ENCODE data around the gene ZNF443. TPM values are rescaled to one million over a fixed set of nuclear protein-coding genes. Genes with fewer than 3 reads are reported as not detected.

ZNF443 gene
- polyA plus RNA-seq, 1 of the 3 experiments (the other 2 are of a cell fraction) = 0.92 TPM

DNA sequence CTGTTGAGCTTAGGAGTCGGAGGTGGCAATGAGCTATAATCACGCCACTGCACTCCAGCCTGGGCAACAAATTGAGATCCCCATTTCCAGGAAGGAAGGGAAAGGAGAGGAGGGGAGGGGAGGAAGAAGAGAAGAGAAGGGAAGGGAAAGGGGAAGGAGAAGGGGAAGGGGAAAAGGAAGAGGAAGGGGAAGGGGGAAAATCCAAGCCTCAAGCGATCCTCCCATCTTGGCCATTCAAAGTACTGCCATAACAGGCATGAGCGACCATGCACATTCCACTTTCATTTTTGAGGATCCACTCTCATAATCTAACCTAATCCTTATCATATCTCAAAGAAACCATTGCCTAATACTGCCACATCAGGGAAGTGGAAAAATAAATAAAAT is 14.9 kb downstream of the ZNF443 start:
- H3K27ac ChIP-seq (ENCODE audit: low read depth in 2 of 2, low read length in 1 of 2) = no peak overlapping the region
- H3K4me3 ChIP-seq (ENCODE audit: low read depth in 2 of 2, low read length in 1 of 2) = no peak overlapping the region
- no peaks in the 10 kb centered on the region for H3K9me2 ChIP-seq
- no peaks in the 10 kb centered on the region for H3K9me3 ChIP-seq
- H3F3A ChIP-seq (replicated peaks; ENCODE audit: insufficient read depth) = no peaks in the 10 kb centered on the region
- no peak overlapping the region for H3K4me2 ChIP-seq
- CTCF ChIA-PET = no interaction called here
- peaks cover 11 to 25% of the 10 kb centered on the region in 2 experiments for H3K36me3 ChIP-seq (replicated peaks in 1 of 2; ENCODE audit: control insufficient read depth in 1 of 2, insufficient read depth in 2 of 2, low read length in 1 of 2)
- 94% methylated on average over 4 of the region's 4 CpGs for WGBS (ENCODE audit: low lambda C conversion rate)
- no peak overlapping the region for H3K9ac ChIP-seq
- no peak overlapping the region for H2AFZ ChIP-seq (ENCODE audit: low read depth)
- no peaks in the 10 kb centered on the region for H4K20me1 ChIP-seq (ENCODE audit: insufficient read depth)
- DNase-seq = no peak
- no peaks in the 10 kb centered on the region for H3K4me1 ChIP-seq (ENCODE audit: control insufficient read depth in 1 of 2, insufficient read depth in 2 of 2, low read depth in 1 of 2, low read length in 1 of 2)
- POLR2A ChIA-PET = no interaction called here
- H3K27me3 ChIP-seq (ENCODE audit: insufficient read depth) = no peaks in the 10 kb centered on the region
- no peaks in the 10 kb centered on the region for H3K79me2 ChIP-seq (ENCODE audit: insufficient read depth)
- TF ChIP-seq TCF12 (IDR thresholded peaks at IDR 0.05) (no peak), MEF2A (IDR thresholded peaks at IDR 0.05; ENCODE audit: borderline replicate concordance, low read depth) (no peak), REST (IDR thresholded peaks at IDR 0.05; ENCODE audit: low read depth, low read length) (no peak), TAF1 (IDR thresholded peaks at IDR 0.05; ENCODE audit: borderline replicate concordance, low read depth, low read length) (no peak), EP300 (IDR thresholded peaks at IDR 0.05; ENCODE audit: borderline replicate concordance in 1 of 2, low read depth in 1 of 2, low read length in 1 of 2) (no peak), POLR2AphosphoS5 (IDR thresholded peaks at IDR 0.05; ENCODE audit: low read depth, low read length) (no peak)
- TF ChIP-seq, protein P1, sequence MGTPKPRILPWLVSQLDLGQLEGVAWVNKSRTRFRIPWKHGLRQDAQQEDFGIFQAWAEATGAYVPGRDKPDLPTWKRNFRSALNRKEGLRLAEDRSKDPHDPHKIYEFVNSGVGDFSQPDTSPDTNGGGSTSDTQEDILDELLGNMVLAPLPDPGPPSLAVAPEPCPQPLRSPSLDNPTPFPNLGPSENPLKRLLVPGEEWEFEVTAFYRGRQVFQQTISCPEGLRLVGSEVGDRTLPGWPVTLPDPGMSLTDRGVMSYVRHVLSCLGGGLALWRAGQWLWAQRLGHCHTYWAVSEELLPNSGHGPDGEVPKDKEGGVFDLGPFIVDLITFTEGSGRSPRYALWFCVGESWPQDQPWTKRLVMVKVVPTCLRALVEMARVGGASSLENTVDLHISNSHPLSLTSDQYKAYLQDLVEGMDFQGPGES (IDR thresholded peaks at IDR 0.05; ENCODE audit: low read depth, low read length) = no peak

DNA sequence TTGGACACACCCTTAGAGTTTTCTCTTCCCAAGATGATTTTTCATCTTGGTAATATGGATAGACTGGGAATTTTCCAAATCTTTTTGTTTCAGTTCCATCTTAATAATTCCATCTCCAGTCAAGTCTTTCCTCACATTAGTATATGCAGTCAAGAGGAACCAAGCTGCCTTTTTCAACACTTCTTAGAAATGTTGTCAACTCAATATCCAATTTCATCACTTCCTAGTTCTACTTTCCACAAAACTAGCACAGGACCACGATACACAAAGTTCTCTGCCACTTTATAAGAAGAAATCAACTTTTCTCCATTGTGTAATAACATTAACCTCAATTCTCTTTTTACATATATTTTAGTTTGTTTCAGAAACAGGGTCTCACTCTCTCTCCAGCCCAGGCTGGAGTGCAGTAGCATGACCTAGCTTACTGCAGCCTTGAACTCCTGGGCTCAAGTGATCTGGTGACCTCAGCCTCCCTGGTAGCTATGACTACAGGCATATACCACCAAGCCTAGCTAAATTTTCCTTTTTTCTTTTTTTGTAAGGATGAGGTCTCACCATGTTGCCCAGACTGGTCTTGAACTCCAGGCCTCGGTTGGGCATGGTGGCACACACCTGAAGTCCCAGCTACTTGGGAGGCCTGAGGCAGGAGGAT is 15.5 kb downstream of the ZNF443 start:
- no peak for DNase-seq
- Histone ChIP-seq H3K9me3 (no peaks in the 10 kb centered on the region; the same call in 1 of the 2 replicates), H3K4me2 (no peak overlapping the region), H3K79me2 (ENCODE audit: insufficient read depth) (no peaks in the 10 kb centered on the region), H3K9me2 (no peaks in the 10 kb centered on the region), H3K27me3 (ENCODE audit: insufficient read depth) (no peaks in the 10 kb centered on the region), H3K27ac (ENCODE audit: low read depth in 2 of 2, low read length in 1 of 2) (no peak overlapping the region), H3K36me3 (replicated peaks in 1 of 2; ENCODE audit: control insufficient read depth in 1 of 2, insufficient read depth in 2 of 2, low read length in 1 of 2) (peaks cover 6 to 20% of the 10 kb centered on the region in 2 experiments), H3K4me3 (ENCODE audit: low read depth in 2 of 2, low read length in 1 of 2) (no peak overlapping the region), H2AFZ (ENCODE audit: low read depth) (no peak overlapping the region), H4K20me1 (ENCODE audit: insufficient read depth) (no peaks in the 10 kb centered on the region), H3K4me1 (ENCODE audit: control insufficient read depth in 1 of 2, insufficient read depth in 2 of 2, low read depth in 1 of 2, low read length in 1 of 2) (no peaks in the 10 kb centered on the region), H3F3A (replicated peaks; ENCODE audit: insufficient read depth) (no peaks in the 10 kb centered on the region), H3K9ac (no peak overlapping the region)
- TF ChIP-seq YY1 (IDR thresholded peaks at IDR 0.05; ENCODE audit: low read depth) = no peak
- no peak for TF ChIP-seq TEAD4 (IDR thresholded peaks at IDR 0.05; ENCODE audit: borderline replicate concordance, insufficient read depth)
- TF ChIP-seq EP300 (IDR thresholded peaks at IDR 0.05; ENCODE audit: borderline replicate concordance in 1 of 2, low read depth in 1 of 2, low read length in 1 of 2) = no peak
- TF ChIP-seq TAF1 (IDR thresholded peaks at IDR 0.05; ENCODE audit: borderline replicate concordance, low read depth, low read length) = no peak
- TF ChIP-seq RCOR1 (IDR thresholded peaks at IDR 0.05; ENCODE audit: low read length) = no peak
- no peak for TF ChIP-seq CTCF (IDR thresholded peaks at IDR 0.05)
- no peak for TF ChIP-seq SMC3 (IDR thresholded peaks at IDR 0.05; ENCODE audit: low read depth, low read length)
- TF ChIP-seq EZH2phosphoT487 (IDR thresholded peaks at IDR 0.05; ENCODE audit: borderline replicate concordance, low read depth) = no peak
- TF ChIP-seq FOSL2 (IDR thresholded peaks at IDR 0.05; ENCODE audit: borderline replicate concordance, low read depth) = no peak
- TF ChIP-seq, protein P2, sequence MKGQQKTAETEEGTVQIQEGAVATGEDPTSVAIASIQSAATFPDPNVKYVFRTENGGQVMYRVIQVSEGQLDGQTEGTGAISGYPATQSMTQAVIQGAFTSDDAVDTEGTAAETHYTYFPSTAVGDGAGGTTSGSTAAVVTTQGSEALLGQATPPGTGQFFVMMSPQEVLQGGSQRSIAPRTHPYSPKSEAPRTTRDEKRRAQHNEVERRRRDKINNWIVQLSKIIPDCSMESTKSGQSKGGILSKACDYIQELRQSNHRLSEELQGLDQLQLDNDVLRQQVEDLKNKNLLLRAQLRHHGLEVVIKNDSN (IDR thresholded peaks at IDR 0.05; ENCODE audit: borderline replicate concordance, low read depth) = no peak
- ChIA-PET POLR2A (no interaction called here), CTCF (no interaction called here)
- 70% methylated on average over 2 of the region's 2 CpGs for WGBS (ENCODE audit: low lambda C conversion rate)

Measured in SK-N-SH (cell line).